Natural killer cell (primary cell): ENCODE results near the gene SSH2. TPM values are rescaled to one million over a fixed set of nuclear protein-coding genes. Genes with fewer than 3 reads are reported as not detected.
"Not testable (repeated sequence)": the region's sequence is repeated elsewhere in the genome, so short reads cannot be mapped to it uniquely, and the experiment has no call there.

Experiments
- ATAC-seq, 3 donors: fragments of 150-1000 bp in 2 of 3; fragments of 200-7000 bp in 1 of 3; cut with Tn5 transposase; 1 replicate in 1 of 3; 2 replicates in 2 of 3; pipeline ENCODE4 v1.10.0; 2021; ENCODE audit warnings: mild to moderate bottlenecking in 2 of 3, moderate library complexity in 2 of 3
- DNase-seq, 2 donors: peaks; one replicate each; pipeline versions ENCODE4 v3.0.0 to v3.0.0-alpha.2; 2013 to 2021; ENCODE audit warnings: mixed read lengths in 1 of 2
- H3K27ac ChIP-seq: one replicate; pipeline ENCODE4 v1.5.1; 2013; ENCODE audit warnings: mild to moderate bottlenecking, low read length
- H3K27me3 ChIP-seq: one replicate; pipeline ENCODE4 v1.6.1; 2013; ENCODE audit warnings: low read length; ENCODE audit not compliant: control insufficient read depth, insufficient read depth
- H3K36me3 ChIP-seq: one replicate; pipeline ENCODE4 v1.6.1; 2013; ENCODE audit warnings: low read length; ENCODE audit not compliant: control insufficient read depth, insufficient read depth
- H3K4me1 ChIP-seq: one replicate; pipeline ENCODE4 v1.6.1; 2013; ENCODE audit warnings: low read length; ENCODE audit not compliant: control insufficient read depth, insufficient read depth
- H3K4me3 ChIP-seq: one replicate; pipeline ENCODE4 v1.5.1; 2013; ENCODE audit warnings: low read length
- H3K9me3 ChIP-seq: one replicate; pipeline ENCODE4 v1.6.1; 2013; ENCODE audit warnings: low read length; ENCODE audit not compliant: control insufficient read depth, insufficient read depth
- H3K27ac Mint-ChIP-seq, 2 donors: one replicate each; pipeline ENCODE4 v1.8.0; 2022; ENCODE audit warnings: mild to moderate bottlenecking in 2 of 2, mixed read lengths in 2 of 2, moderate library complexity in 1 of 2
- H3K27me3 Mint-ChIP-seq, 2 donors: one replicate each; pipeline ENCODE4 v1.8.0; 2022; ENCODE audit warnings: low read depth in 2 of 2, mixed read lengths in 2 of 2
- H3K36me3 Mint-ChIP-seq: one replicate; pipeline ENCODE4 v1.8.0; 2022; ENCODE audit warnings: mixed read lengths
- H3K4me1 Mint-ChIP-seq, 2 donors: one replicate each; pipeline ENCODE4 v1.8.0; 2022; ENCODE audit warnings: mixed read lengths in 2 of 2
- H3K4me3 Mint-ChIP-seq: one replicate; pipeline ENCODE4 v1.8.0; 2022; ENCODE audit warnings: mild to moderate bottlenecking, moderate library complexity, mixed read lengths
- H3K9me3 Mint-ChIP-seq, 2 donors: one replicate each; pipeline ENCODE4 v1.8.0; 2022; ENCODE audit warnings: mixed read lengths in 2 of 2
- WGBS: methylation state at CpG from one replicate; pipeline ENCODE4 v1.1.7; 2013; ENCODE audit warnings: missing lambda C conversion rate; ENCODE audit not compliant: insufficient coverage; 5-methylcytosine and 5-hydroxymethylcytosine counted together
- intact Hi-C: fragments of 100-400 bp; cut with micrococcal nuclease; formaldehyde crosslinking; loops from one replicate; pipeline ENCODE4 v1.14.2; 2022
- total RNA-seq, 4 donors: library from RNA; stranded (reverse); fragments of 120-200 nt in 1 of 4; gene quantifications; one replicate each; pipeline versions ENCODE4 v1.2.3 to v1.2.4, GENCODE V29; 2013 to 2022
- TF ChIP-seq, protein P1 (sequence below): fragments of 200-600 bp; IDR thresholded peaks from one replicate; pipeline ENCODE4 v1.8.0; 2022; ENCODE audit warnings: antibody characterized with exemption

The SSH2 gene
- total RNA-seq, 3 donors from 2014 or later (not counting 1 experiment from before 2014, with no cell fraction given): 124 to 166 (median 144) TPM

DNA sequence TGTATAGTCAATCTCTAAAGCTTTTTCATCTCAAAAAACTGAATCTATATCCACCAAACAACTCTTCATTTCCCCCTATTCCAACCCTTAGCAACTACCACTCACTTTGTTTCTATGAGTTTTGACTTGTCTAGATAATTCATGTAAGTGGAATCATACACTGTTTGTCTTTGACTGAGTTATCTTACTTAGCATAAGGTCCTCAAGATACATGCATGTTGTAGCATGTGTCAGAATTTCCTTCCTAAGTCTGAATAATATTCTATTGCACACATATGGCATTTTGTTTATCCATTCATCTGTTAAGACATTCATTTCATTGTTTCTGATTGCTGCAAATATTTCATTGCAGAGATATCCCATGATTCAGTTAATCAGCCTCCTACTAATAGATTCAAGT, 72.2 kb downstream of the SSH2 start:
- no peaks in the 10 kb centered on the region for H3K36me3 ChIP-seq
- Mint-ChIP-seq H3K9me3 (no peaks in the 10 kb centered on the region), H3K27ac (peak overlapping the region in 1 of 2 donors; percentile 1), H3K4me3 (no peak overlapping the region), H3K27me3 (no peaks in the 10 kb centered on the region), H3K36me3 (no peaks in the 10 kb centered on the region), H3K4me1 (peaks cover 35 to 37% of the 10 kb centered on the region in 2 donors)
- no peaks in the 10 kb centered on the region for H3K27me3 ChIP-seq
- no peak overlapping the region for H3K27ac ChIP-seq
- no peaks in the 10 kb centered on the region for H3K4me1 ChIP-seq
- intact Hi-C loops: no loop called here
- H3K4me3 ChIP-seq: no peak overlapping the region
- H3K9me3 ChIP-seq: no peaks in the 10 kb centered on the region
- DNase-seq (no peak), ATAC-seq (no peak)
- TF ChIP-seq, protein P1, sequence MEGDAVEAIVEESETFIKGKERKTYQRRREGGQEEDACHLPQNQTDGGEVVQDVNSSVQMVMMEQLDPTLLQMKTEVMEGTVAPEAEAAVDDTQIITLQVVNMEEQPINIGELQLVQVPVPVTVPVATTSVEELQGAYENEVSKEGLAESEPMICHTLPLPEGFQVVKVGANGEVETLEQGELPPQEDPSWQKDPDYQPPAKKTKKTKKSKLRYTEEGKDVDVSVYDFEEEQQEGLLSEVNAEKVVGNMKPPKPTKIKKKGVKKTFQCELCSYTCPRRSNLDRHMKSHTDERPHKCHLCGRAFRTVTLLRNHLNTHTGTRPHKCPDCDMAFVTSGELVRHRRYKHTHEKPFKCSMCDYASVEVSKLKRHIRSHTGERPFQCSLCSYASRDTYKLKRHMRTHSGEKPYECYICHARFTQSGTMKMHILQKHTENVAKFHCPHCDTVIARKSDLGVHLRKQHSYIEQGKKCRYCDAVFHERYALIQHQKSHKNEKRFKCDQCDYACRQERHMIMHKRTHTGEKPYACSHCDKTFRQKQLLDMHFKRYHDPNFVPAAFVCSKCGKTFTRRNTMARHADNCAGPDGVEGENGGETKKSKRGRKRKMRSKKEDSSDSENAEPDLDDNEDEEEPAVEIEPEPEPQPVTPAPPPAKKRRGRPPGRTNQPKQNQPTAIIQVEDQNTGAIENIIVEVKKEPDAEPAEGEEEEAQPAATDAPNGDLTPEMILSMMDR: no peak

DNA sequence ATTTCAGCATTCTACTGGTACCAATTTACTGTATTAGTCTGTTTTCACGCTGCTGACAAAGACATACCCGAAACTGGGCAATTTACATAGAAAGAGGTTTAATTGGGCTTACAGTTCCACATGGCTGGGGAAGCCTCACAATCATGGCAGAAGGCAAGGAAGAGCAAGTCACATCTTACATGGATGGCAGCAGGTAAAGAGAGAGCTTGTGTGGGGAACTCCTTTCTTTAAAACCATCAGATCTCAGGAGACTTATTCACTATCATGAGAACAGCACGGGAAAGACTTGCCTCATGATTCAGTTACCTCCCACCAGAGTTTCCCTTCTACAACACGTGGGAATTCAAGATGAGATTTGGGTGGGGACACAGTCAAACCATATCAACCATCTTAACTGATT, 72.9 kb downstream of the SSH2 start:
- H3K27me3 Mint-ChIP-seq, H3K36me3 ChIP-seq, H3K27ac Mint-ChIP-seq, DNase-seq, intact Hi-C loops, H3K4me3 ChIP-seq, H3K9me3 Mint-ChIP-seq, H3K27me3 ChIP-seq, H3K4me1 ChIP-seq, H3K9me3 ChIP-seq, H3K27ac ChIP-seq, H3K4me3 Mint-ChIP-seq, H3K36me3 Mint-ChIP-seq, ATAC-seq: not testable (repeated sequence)
- peaks cover 28 to 30% of the 10 kb centered on the region in 2 donors for H3K4me1 Mint-ChIP-seq
- 94% methylated on average over 4 of the region's 4 CpGs for WGBS

DNA sequence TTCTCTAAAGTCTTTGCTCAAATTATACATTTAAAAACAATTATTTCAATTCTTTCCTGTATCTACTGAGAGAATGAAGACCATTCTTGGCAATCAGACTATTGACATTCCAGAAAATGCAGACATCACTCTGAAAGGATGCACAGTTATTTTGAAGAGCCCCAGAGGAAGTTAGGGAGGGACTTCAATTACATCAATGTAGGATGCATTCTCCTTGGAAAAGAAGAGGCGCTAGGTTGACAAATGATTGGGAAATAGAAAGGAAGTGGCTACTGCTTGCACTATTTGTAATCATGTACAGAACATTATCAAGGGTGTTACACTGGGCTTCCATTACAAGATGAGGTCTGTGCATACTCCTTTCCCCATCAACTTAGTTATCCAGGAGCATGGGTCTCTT, 74.3 kb downstream of the SSH2 start:
- TF ChIP-seq, protein P1: no peak

DNA sequence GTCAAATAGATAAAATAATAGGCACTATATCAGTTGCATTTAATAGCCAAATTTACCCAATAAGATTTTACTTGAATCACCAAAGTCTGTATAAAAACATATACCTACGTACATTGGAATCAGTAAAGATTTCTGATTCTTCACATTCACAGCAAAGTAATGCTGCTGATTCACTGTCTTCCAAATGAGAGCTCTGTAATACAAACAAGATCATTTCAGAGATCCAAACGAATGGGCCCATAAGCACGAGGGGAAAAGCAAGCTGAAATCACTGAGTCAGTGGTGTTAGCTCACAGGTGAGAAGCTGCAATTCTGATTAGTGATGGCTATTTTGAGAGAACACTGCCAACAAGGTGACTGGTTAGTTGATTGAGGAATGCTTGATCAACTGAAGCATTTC, 81.3 kb downstream of the SSH2 start:
- ATAC-seq (no peak), DNase-seq (no peak)
- H3K27me3 Mint-ChIP-seq: no peaks in the 10 kb centered on the region
- intact Hi-C loops: no loop called here
- TF ChIP-seq, protein P1: no peak
- H3K27me3 ChIP-seq: no peaks in the 10 kb centered on the region
- no peaks in the 10 kb centered on the region for H3K9me3 Mint-ChIP-seq
- no peaks in the 10 kb centered on the region for H3K36me3 ChIP-seq
- 94% methylated on average over 3 of the region's 3 CpGs for WGBS
- no peak overlapping the region for H3K4me3 Mint-ChIP-seq
- H3K4me1 Mint-ChIP-seq: peaks cover 0 to 4% of the 10 kb centered on the region in 2 donors
- H3K27ac Mint-ChIP-seq: no peak overlapping the region
- H3K9me3 ChIP-seq: no peaks in the 10 kb centered on the region
- no peaks in the 10 kb centered on the region for H3K4me1 ChIP-seq
- H3K27ac ChIP-seq: no peak overlapping the region
- H3K36me3 Mint-ChIP-seq: no peaks in the 10 kb centered on the region
- H3K4me3 ChIP-seq: no peak overlapping the region

More for the DNA sequence above, 74.3 kb downstream of the SSH2 start:
- no peak for ATAC-seq
- Histone ChIP-seq H3K4me3 (no peak overlapping the region), H3K27ac (no peak overlapping the region), H3K9me3 (no peaks in the 10 kb centered on the region), H3K36me3 (no peaks in the 10 kb centered on the region), H3K27me3 (no peaks in the 10 kb centered on the region), H3K4me1 (no peaks in the 10 kb centered on the region)
- Mint-ChIP-seq H3K4me1 (peaks cover 26 to 28% of the 10 kb centered on the region in 2 donors), H3K36me3 (no peaks in the 10 kb centered on the region), H3K4me3 (no peak overlapping the region), H3K27ac (no peak overlapping the region), H3K9me3 (no peaks in the 10 kb centered on the region), H3K27me3 (no peaks in the 10 kb centered on the region)
- intact Hi-C loops: no loop called here
- no peak for DNase-seq
- 73% methylated on average over 1 of the region's 1 CpG for WGBS
